GM12878 (cell line): Measurements from ENCODE around the gene ESR2. TPM values are rescaled to one million over a fixed set of nuclear protein-coding genes. Genes with fewer than 3 reads are reported as not detected.

Source experiments
- ATAC-seq: fragments of 200-7000 bp; cut with Tn5 transposase; 3 replicates; pipeline ENCODE4 v1.9.1; 2020; ENCODE audit warnings: mild to moderate bottlenecking, moderate library complexity
- BruUV-seq: library from RNA; stranded (reverse); fragments of 400-500 nt; replicated peaks from 2 replicates; lab custom pipeline; 2021; lab: Mats Ljungman, UMichigan
- CTCF ChIA-PET: fragments of 300-600 bp; sonication (Branson Sonifier 250); formaldehyde crosslinking; extraction: SDS; loops from one replicate; lab custom pipeline; 2021; ENCODE audit warnings: inconsistent platforms; lab: Yijun Ruan, JAX
- POLR2A ChIA-PET: fragments of 350-600 bp; formaldehyde crosslinking; extraction: SDS; loops from one replicate; lab custom pipeline; 2021; ENCODE audit warnings: inconsistent platforms; lab: Charles Lee
- RAD21 ChIA-PET: fragments of 300-600 bp; sonication (Branson Sonifier 250); formaldehyde crosslinking; loops from one replicate; lab custom pipeline; 2023; ENCODE audit warnings: antibody characterized with exemption; ENCODE audit not compliant: unreplicated experiment; lab: Charles Lee
- SMC1A ChIA-PET: fragments of 300-600 bp; sonication (Branson Sonifier 250); formaldehyde crosslinking; loops from one replicate; lab custom pipeline; 2023; ENCODE audit not compliant: unreplicated experiment, uncharacterized antibody; lab: Charles Lee
- DNase-seq: peaks from one replicate; pipeline ENCODE4 v3.0.0-alpha.2; 2011; ENCODE audit warnings: low read depth, low spot score
- FAIRE-seq: peaks from 3 replicates; lab custom pipeline; 2011; peaks lifted over from hg19 to GRCh38; lab: Jason Lieb, UNC
- H2AFZ ChIP-seq: 2 replicates; pipeline ENCODE4 v1.6.0; 2011; ENCODE audit warnings: low read depth, low read length, control low read depth; ENCODE audit not compliant: control insufficient read depth
- H3K27ac ChIP-seq: 2 replicates; pipeline ENCODE4 v1.5.1; 2011; ENCODE audit warnings: control low read depth; ENCODE audit not compliant: control insufficient read depth, insufficient read depth
- H3K27me3 ChIP-seq, 2 experiments: replicated peaks in 1 of 2; 2 replicates each; pipeline versions ENCODE4 v1.6.0 to v1.6.1; 2011; ENCODE audit warnings: low read length in 1 of 2; ENCODE audit not compliant: control insufficient read depth in 2 of 2, insufficient read depth in 2 of 2
- H3K36me3 ChIP-seq, 2 experiments: 2 replicates each; pipeline ENCODE4 v1.5.1; 2011; ENCODE audit warnings: low read length in 1 of 2; ENCODE audit not compliant: control insufficient read depth in 2 of 2, insufficient read depth in 2 of 2
- H3K4me1 ChIP-seq: 2 replicates; pipeline ENCODE4 v1.6.1; 2011; ENCODE audit warnings: mild to moderate bottlenecking, low read length, moderate library complexity, mixed read lengths; ENCODE audit not compliant: control insufficient read depth, insufficient read depth
- H3K4me2 ChIP-seq: 2 replicates; pipeline ENCODE4 v1.6.0; 2011; ENCODE audit warnings: control low read depth; ENCODE audit not compliant: control insufficient read depth, insufficient read depth
- H3K4me3 ChIP-seq: fragments of 200-600 bp; sonication (generic); 2 replicates; pipeline ENCODE4 v1.5.1; 2016
- H3K79me2 ChIP-seq: 2 replicates; pipeline ENCODE4 v1.6.0; 2011; ENCODE audit warnings: low read length; ENCODE audit not compliant: control insufficient read depth, insufficient read depth
- H3K9ac ChIP-seq: 2 replicates; pipeline ENCODE4 v1.8.0; 2011; ENCODE audit warnings: low read length, control low read depth, mixed read lengths; ENCODE audit not compliant: control insufficient read depth, insufficient read depth
- H3K9me3 ChIP-seq: replicated peaks from 3 replicates; pipeline ENCODE4 v1.5.1; 2011; ENCODE audit warnings: mild to moderate bottlenecking, low read length; ENCODE audit not compliant: control insufficient read depth, insufficient read depth
- H4K20me1 ChIP-seq: 2 replicates; pipeline ENCODE4 v1.6.0; 2011; ENCODE audit not compliant: control insufficient read depth, insufficient read depth
- BMI1 ChIP-seq: fragments of 450-650 bp; IDR thresholded peaks from 2 replicates; pipeline ENCODE4 v1.6.1; 2016; ENCODE audit warnings: mild to moderate bottlenecking, moderate library complexity, borderline replicate concordance
- EP300 ChIP-seq, 2 experiments: fragments of 150-350 bp in 1 of 2; IDR thresholded peaks; 2 replicates each; pipeline ENCODE4 v1.6.1; 2011 to 2012; ENCODE audit warnings: low read depth in 2 of 2, low read length in 2 of 2, borderline replicate concordance in 1 of 2, improper control_type of control experiment in 1 of 2, inconsistent platforms in 1 of 2; ENCODE audit not compliant: control insufficient read depth in 1 of 2
- HDAC2 ChIP-seq: fragments of 200-600 bp; sonication (generic); IDR thresholded peaks from 2 replicates; pipeline ENCODE4 v1.6.1; 2017
- MEF2A ChIP-seq: IDR thresholded peaks from 2 replicates; pipeline ENCODE4 v1.6.1; 2011; ENCODE audit warnings: low read depth, mild to moderate bottlenecking, low read length, moderate library complexity; ENCODE audit not compliant: insufficient read depth
- RUNX3 ChIP-seq: IDR thresholded peaks from 2 replicates; pipeline ENCODE4 v1.6.1; 2012; ENCODE audit warnings: low read length, inconsistent platforms
- SMAD5 ChIP-seq: IDR thresholded peaks from 2 replicates; pipeline ENCODE4 v1.6.1; 2016; ENCODE audit warnings: antibody characterized with exemption, low read depth
- SRF ChIP-seq, 2 experiments: IDR thresholded peaks; 2 replicates each; pipeline ENCODE4 v1.6.1; 2011; ENCODE audit warnings: low read depth in 2 of 2, low read length in 2 of 2, mild to moderate bottlenecking in 1 of 2, moderate library complexity in 1 of 2
- TCF12 ChIP-seq: IDR thresholded peaks from 2 replicates; pipeline ENCODE4 v1.6.1; 2011; ENCODE audit warnings: low read depth, mild to moderate bottlenecking, low read length
- WGBS: methylation state at CpG from one replicate; pipeline ENCODE4 v1.1.6; 2016; ENCODE audit warnings: low lambda C conversion rate; ENCODE audit not compliant: insufficient replicate concordance, insufficient coverage; ENCODE audit errors: missing lambda C conversion rate; 5-methylcytosine and 5-hydroxymethylcytosine counted together
- in situ Hi-C: fragments of 300-500 bp; cut with MboI; formaldehyde crosslinking; loops from 9 replicates; pipeline ENCODE4 v1.14.3; 2018; ENCODE audit warnings: mixed read lengths
- intact Hi-C: fragments of 100-400 bp; cut with micrococcal nuclease; formaldehyde crosslinking; loops from one replicate; pipeline ENCODE4 v1.14.2; 2022; ENCODE audit not compliant: unreplicated experiment
- polyA plus RNA-seq, 11 experiments: library from polyadenylated mRNA; depleted of rRNA in 4 of 11; unstranded in 6 of 11; stranded (reverse) in 5 of 11; fragments of >200 nt; fragmentation: Nextera tagmentation in 4 of 11; fragmentation: Illumina TruSeq in 1 of 11; extraction: Ambion mirVana in 4 of 11; extraction: Trizol in 1 of 11; gene quantifications; 1 replicate in 1 of 11; 2 replicates in 10 of 11; pipeline versions ENCODE4 v1.2.1 to v1.2.3, GENCODE V29; 2011 to 2016; ENCODE audit warnings: inconsistent platforms in 2 of 11, missing spikeins in 2 of 11, low read depth in 1 of 11
- total RNA-seq, 4 experiments: library from RNA; depleted of rRNA in 3 of 4; stranded (reverse); fragments of >200 nt in 3 of 4; fragmentation: Illumina TruSeq in 1 of 4; extraction: Trizol in 1 of 4; gene quantifications; 2 replicates each; pipeline versions ENCODE4 v1.2.1 to v1.2.3, GENCODE V29; 2013 to 2021
- TF ChIP-seq, protein P1 (sequence below), 3 experiments: IDR thresholded peaks in 2 of 3; conservative IDR thresholded peaks in 1 of 3; 2 replicates each; pipeline ENCODE4 v1.5.1; 2011; ENCODE audit warnings: low read depth in 3 of 3, low read length in 3 of 3, mild to moderate bottlenecking in 3 of 3, control low read depth in 2 of 3, moderate library complexity in 2 of 3, inconsistent platforms in 1 of 3, mixed read lengths in 1 of 3; ENCODE audit not compliant: control insufficient read depth in 2 of 3, insufficient read depth in 1 of 3; ENCODE audit errors: extremely low read depth in 1 of 3
- TF ChIP-seq, protein P2 (sequence below): fragments of 450-650 bp; IDR thresholded peaks from 2 replicates; pipeline ENCODE4 v1.6.1; 2017; ENCODE audit warnings: mild to moderate bottlenecking
- TF ChIP-seq, protein P3 (sequence below): IDR thresholded peaks from 2 replicates; pipeline ENCODE4 v1.6.1; 2012; ENCODE audit warnings: low read depth, low read length, improper control_type of control experiment
- TF ChIP-seq, protein P4 (sequence below): fragments of 150-350 bp; IDR thresholded peaks from 2 replicates; pipeline ENCODE4 v1.6.1; 2014; ENCODE audit warnings: mild to moderate bottlenecking, low read depth, low read length
- TF ChIP-seq, protein P5 (sequence below): fragments of 450-650 bp; formaldehyde crosslinking; IDR thresholded peaks from 2 replicates; pipeline ENCODE4 v1.5.0; 2022; ENCODE audit warnings: mild to moderate bottlenecking, missing genetic modification characterization

Gene ESR2
- total and polyA plus RNA-seq, 10 of the 15 experiments (the other 5 are each of a cell fraction or from before 2014, with no cell fraction given), result 0.29 to 2.6 (median 0.81) TPM

DNA sequence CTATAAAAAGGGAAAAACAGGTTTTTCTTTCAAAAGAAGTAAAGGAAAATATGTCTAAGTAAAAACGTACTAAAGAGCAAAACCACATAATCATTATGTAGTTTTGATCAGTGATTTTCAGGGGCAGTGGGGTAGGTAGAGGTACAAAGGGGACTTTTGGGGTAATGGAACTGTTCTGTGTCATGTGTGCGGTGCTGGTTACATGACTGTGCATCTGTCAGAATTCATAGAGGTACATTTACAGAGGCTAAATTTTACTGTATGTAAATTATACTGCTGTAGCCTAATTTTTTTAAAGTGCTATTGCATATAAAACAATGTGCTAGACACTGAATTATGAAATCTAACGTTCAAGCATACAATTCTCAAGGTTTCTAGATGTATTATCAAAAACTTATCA is 2.0 kb downstream of the ESR2 start:
- FAIRE-seq (no peak), DNase-seq (no peak)
- no peak overlapping the region for H2AFZ ChIP-seq
- TF ChIP-seq, protein P1, sequence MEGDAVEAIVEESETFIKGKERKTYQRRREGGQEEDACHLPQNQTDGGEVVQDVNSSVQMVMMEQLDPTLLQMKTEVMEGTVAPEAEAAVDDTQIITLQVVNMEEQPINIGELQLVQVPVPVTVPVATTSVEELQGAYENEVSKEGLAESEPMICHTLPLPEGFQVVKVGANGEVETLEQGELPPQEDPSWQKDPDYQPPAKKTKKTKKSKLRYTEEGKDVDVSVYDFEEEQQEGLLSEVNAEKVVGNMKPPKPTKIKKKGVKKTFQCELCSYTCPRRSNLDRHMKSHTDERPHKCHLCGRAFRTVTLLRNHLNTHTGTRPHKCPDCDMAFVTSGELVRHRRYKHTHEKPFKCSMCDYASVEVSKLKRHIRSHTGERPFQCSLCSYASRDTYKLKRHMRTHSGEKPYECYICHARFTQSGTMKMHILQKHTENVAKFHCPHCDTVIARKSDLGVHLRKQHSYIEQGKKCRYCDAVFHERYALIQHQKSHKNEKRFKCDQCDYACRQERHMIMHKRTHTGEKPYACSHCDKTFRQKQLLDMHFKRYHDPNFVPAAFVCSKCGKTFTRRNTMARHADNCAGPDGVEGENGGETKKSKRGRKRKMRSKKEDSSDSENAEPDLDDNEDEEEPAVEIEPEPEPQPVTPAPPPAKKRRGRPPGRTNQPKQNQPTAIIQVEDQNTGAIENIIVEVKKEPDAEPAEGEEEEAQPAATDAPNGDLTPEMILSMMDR (IDR thresholded peaks at IDR 0.05 in 2 of 3, conservative IDR thresholded peaks at IDR 0.05 in 1 of 3; ENCODE audit: control insufficient read depth in 2 of 3, extremely low read depth in 1 of 3, insufficient read depth in 1 of 3, low read depth in 3 of 3, low read length in 3 of 3), result no peak
- TF ChIP-seq TCF12, result no peak
- TF ChIP-seq, protein P2, sequence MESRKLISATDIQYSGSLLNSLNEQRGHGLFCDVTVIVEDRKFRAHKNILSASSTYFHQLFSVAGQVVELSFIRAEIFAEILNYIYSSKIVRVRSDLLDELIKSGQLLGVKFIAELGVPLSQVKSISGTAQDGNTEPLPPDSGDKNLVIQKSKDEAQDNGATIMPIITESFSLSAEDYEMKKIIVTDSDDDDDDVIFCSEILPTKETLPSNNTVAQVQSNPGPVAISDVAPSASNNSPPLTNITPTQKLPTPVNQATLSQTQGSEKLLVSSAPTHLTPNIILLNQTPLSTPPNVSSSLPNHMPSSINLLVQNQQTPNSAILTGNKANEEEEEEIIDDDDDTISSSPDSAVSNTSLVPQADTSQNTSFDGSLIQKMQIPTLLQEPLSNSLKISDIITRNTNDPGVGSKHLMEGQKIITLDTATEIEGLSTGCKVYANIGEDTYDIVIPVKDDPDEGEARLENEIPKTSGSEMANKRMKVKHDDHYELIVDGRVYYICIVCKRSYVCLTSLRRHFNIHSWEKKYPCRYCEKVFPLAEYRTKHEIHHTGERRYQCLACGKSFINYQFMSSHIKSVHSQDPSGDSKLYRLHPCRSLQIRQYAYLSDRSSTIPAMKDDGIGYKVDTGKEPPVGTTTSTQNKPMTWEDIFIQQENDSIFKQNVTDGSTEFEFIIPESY, result no peak
- TF ChIP-seq, protein P3, sequence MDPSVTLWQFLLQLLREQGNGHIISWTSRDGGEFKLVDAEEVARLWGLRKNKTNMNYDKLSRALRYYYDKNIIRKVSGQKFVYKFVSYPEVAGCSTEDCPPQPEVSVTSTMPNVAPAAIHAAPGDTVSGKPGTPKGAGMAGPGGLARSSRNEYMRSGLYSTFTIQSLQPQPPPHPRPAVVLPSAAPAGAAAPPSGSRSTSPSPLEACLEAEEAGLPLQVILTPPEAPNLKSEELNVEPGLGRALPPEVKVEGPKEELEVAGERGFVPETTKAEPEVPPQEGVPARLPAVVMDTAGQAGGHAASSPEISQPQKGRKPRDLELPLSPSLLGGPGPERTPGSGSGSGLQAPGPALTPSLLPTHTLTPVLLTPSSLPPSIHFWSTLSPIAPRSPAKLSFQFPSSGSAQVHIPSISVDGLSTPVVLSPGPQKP, result no peak
- TF ChIP-seq HDAC2, result no peak
- TF ChIP-seq, protein P4, sequence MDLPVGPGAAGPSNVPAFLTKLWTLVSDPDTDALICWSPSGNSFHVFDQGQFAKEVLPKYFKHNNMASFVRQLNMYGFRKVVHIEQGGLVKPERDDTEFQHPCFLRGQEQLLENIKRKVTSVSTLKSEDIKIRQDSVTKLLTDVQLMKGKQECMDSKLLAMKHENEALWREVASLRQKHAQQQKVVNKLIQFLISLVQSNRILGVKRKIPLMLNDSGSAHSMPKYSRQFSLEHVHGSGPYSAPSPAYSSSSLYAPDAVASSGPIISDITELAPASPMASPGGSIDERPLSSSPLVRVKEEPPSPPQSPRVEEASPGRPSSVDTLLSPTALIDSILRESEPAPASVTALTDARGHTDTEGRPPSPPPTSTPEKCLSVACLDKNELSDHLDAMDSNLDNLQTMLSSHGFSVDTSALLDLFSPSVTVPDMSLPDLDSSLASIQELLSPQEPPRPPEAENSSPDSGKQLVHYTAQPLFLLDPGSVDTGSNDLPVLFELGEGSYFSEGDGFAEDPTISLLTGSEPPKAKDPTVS, result no peak
- no peak for TF ChIP-seq BMI1
- no peak for TF ChIP-seq EP300 (IDR thresholded peaks at IDR 0.05; ENCODE audit: borderline replicate concordance in 1 of 2, control insufficient read depth in 1 of 2, low read depth in 2 of 2, low read length in 2 of 2)
- TF ChIP-seq SMAD5, result no peak
- TF ChIP-seq, protein P5, sequence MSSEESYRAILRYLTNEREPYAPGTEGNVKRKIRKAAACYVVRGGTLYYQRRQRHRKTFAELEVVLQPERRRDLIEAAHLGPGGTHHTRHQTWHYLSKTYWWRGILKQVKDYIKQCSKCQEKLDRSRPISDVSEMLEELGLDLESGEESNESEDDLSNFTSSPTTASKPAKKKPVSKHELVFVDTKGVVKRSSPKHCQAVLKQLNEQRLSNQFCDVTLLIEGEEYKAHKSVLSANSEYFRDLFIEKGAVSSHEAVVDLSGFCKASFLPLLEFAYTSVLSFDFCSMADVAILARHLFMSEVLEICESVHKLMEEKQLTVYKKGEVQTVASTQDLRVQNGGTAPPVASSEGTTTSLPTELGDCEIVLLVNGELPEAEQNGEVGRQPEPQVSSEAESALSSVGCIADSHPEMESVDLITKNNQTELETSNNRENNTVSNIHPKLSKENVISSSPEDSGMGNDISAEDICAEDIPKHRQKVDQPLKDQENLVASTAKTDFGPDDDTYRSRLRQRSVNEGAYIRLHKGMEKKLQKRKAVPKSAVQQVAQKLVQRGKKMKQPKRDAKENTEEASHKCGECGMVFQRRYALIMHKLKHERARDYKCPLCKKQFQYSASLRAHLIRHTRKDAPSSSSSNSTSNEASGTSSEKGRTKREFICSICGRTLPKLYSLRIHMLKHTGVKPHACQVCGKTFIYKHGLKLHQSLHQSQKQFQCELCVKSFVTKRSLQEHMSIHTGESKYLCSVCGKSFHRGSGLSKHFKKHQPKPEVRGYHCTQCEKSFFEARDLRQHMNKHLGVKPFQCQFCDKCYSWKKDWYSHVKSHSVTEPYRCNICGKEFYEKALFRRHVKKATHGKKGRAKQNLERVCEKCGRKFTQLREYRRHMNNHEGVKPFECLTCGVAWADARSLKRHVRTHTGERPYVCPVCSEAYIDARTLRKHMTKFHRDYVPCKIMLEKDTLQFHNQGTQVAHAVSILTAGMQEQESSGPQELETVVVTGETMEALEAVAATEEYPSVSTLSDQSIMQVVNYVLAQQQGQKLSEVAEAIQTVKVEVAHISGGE, result no peak
- TF ChIP-seq RUNX3, result no peak
- TF ChIP-seq SRF (IDR thresholded peaks at IDR 0.05; ENCODE audit: low read depth in 2 of 2, low read length in 2 of 2), result no peak
- no peak for TF ChIP-seq MEF2A

More for the DNA sequence above, 2.0 kb downstream of the ESR2 start:
- no peaks in the 10 kb centered on the region; a peak in 1 of 4 replicates for H3K27me3 ChIP-seq
- intact Hi-C loops (loop anchor here (10.0 kb wide), 1 partner anchor 227 kb away; no protein-coding TSS in a partner anchor), in situ Hi-C loops (no loop called here)
- 60% methylated on average over 3 of the region's 3 CpGs for WGBS
- no peak for ATAC-seq
- RAD21 ChIA-PET, result no interaction called here
- H3K27ac ChIP-seq, result no peak overlapping the region
- no peaks in the 10 kb centered on the region for H3K79me2 ChIP-seq
- H3K4me2 ChIP-seq, result no peak overlapping the region; the same call in 1 of the 2 replicates
- POLR2A ChIA-PET, result no interaction called here
- no peak overlapping the region for H3K9ac ChIP-seq
- no peak overlapping the region for H3K4me3 ChIP-seq
- H3K9me3 ChIP-seq, result no peaks in the 10 kb centered on the region
- no peaks in the 10 kb centered on the region for H4K20me1 ChIP-seq
- CTCF ChIA-PET, result no interaction called here
- SMC1A ChIA-PET, result interaction anchor here (1.0 kb wide), 1 partner anchor 336 kb away, joined by 3 read pairs; no protein-coding TSS in a partner anchor
- no peaks in the 10 kb centered on the region for H3K36me3 ChIP-seq
- no TSS peak for BruUV-seq
- peaks cover 16% of the 10 kb centered on the region for H3K4me1 ChIP-seq
